ENCODE data around the gene RUFY2. TPM values are rescaled to one million over a fixed set of nuclear protein-coding genes. Genes with fewer than 3 reads are reported as not detected.

Gene RUFY2
- polyA plus RNA-seq, 1 donor, result 25.4 TPM

DNA sequence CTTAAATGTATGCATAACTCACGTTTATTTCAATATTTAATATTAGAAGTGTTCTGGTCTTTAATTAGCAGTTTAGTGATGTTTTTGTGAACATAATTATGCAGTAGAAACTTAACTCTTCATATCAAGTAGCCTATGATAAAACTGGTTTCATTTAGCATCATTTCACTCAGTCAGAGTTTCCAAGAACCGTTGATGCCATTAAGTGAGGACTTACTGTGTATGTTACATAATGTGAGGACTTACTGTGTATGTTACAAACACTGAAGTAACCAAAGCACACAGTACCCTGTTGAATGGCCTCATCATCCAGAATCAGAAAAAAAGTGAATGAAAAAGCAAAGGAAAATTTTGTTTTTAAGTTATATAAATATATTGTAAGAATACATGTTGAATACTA, 41.5 kb downstream of the RUFY2 start:
- no peaks in the 10 kb centered on the region for H3K9me3 ChIP-seq (ENCODE audit: control insufficient read depth, low read depth, low read length)
- 92% methylated on average over 2 of the region's 2 CpGs for WGBS (ENCODE audit: insufficient coverage, low lambda C conversion rate)
- no peak for DNase-seq
- no peak overlapping the region for H3K27ac ChIP-seq (ENCODE audit: low read length)
- no peaks in the 10 kb centered on the region for H3K4me1 ChIP-seq (ENCODE audit: control insufficient read depth, insufficient read depth, low read length)
- no peak overlapping the region for H3K4me3 ChIP-seq (ENCODE audit: low read length)
- H3K36me3 ChIP-seq (ENCODE audit: control insufficient read depth, insufficient read depth, low read length), result peaks cover 46% of the 10 kb centered on the region
- no peaks in the 10 kb centered on the region for H3K27me3 ChIP-seq (ENCODE audit: control insufficient read depth, insufficient read depth, low read length)

DNA sequence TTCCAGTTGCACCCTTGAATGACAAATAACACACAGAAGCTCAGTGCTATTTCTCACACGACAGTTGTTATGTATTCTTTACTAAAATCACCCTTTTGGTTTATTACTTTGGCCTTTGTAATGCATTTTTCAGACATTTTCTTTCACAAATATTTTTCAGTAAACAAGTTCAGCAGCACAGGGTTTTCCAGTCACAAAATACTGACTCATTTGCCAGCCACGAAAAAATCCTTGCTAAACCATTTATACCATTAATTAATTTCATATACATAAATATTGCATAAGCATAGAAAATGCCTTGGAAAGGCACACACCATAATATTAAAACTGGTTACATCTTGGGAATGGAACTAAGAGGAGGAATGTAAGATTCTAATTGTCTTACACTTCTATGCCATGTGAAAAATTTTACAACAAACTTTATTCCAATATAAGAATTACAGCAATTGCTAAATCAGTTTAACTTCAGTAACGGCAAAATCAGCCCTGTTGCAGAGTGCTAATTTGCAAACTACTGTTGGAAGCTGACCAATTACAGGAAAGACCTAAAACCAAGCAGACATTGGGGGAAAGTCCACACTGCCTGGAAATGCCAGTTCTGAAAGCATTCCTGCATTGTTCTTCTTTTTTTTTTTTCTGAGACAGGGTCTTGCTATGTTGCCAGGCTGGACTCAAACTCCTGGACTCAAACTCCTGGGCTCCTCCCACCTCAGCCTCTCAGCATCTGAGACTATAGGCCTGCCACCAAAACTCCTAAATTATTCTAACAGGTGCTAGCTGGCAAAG, 42.8 kb downstream of the RUFY2 start:
- H3K9me3 ChIP-seq (ENCODE audit: control insufficient read depth, low read depth, low read length), result no peaks in the 10 kb centered on the region
- peaks cover 50% of the 10 kb centered on the region for H3K36me3 ChIP-seq (ENCODE audit: control insufficient read depth, insufficient read depth, low read length)
- no peaks in the 10 kb centered on the region for H3K4me1 ChIP-seq (ENCODE audit: control insufficient read depth, insufficient read depth, low read length)

DNA sequence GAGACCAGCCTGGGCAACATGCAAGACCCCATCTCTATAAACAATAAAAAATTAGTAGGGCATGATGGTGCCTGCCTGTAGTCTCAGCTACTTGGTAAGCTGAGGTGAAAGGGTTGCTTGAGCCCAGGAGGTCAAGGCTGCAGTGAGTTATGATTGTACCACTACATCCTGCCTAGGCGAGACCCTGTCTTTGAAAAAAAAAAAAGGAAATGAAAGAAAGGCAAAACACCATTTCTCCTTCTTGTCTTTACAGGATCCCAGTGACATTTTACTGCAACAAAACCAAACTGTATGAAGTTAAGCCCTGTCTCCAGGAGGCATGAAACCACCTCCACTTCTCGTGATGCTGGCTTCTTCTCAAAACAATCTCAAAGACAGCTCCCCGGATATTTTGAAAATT, 44.5 kb downstream of the RUFY2 start:
- no peak for DNase-seq
- H3K4me3 ChIP-seq (ENCODE audit: low read length), result no peak overlapping the region
- H3K4me1 ChIP-seq (ENCODE audit: control insufficient read depth, insufficient read depth, low read length), result no peaks in the 10 kb centered on the region
- no peaks in the 10 kb centered on the region for H3K27me3 ChIP-seq (ENCODE audit: control insufficient read depth, insufficient read depth, low read length)
- no peak overlapping the region for H3K27ac ChIP-seq (ENCODE audit: low read length)
- no peaks in the 10 kb centered on the region for H3K9me3 ChIP-seq (ENCODE audit: control insufficient read depth, low read depth, low read length)
- H3K36me3 ChIP-seq (ENCODE audit: control insufficient read depth, insufficient read depth, low read length), result peaks cover 49% of the 10 kb centered on the region
- no CpG with 5 or more reads among the region's 3 CpGs for WGBS (ENCODE audit: insufficient coverage, low lambda C conversion rate)

More for the DNA sequence above, 42.8 kb downstream of the RUFY2 start:
- no peak overlapping the region for H3K4me3 ChIP-seq (ENCODE audit: low read length)
- DNase-seq, result no peak
- 80% methylated on average over 1 of the region's 3 CpGs for WGBS (ENCODE audit: insufficient coverage, low lambda C conversion rate)
- no peaks in the 10 kb centered on the region for H3K27me3 ChIP-seq (ENCODE audit: control insufficient read depth, insufficient read depth, low read length)
- H3K27ac ChIP-seq (ENCODE audit: low read length), result no peak overlapping the region

- no peak overlapping the region for H3K4me3 ChIP-seq (ENCODE audit: low read length)
- H3K27me3 ChIP-seq (ENCODE audit: control insufficient read depth, insufficient read depth, low read length), result no peaks in the 10 kb centered on the region
- peaks cover 54% of the 10 kb centered on the region for H3K36me3 ChIP-seq (ENCODE audit: control insufficient read depth, insufficient read depth, low read length)
- no peaks in the 10 kb centered on the region for H3K4me1 ChIP-seq (ENCODE audit: control insufficient read depth, insufficient read depth, low read length)
- H3K27ac ChIP-seq (ENCODE audit: low read length), result no peak overlapping the region
- no peaks in the 10 kb centered on the region for H3K9me3 ChIP-seq (ENCODE audit: control insufficient read depth, low read depth, low read length)
- no peak for DNase-seq
- no CpG with 5 or more reads among the region's 6 CpGs for WGBS (ENCODE audit: insufficient coverage, low lambda C conversion rate)
Observed at GRCh38 chr10:68359189-68359588, 47.9 kb downstream of the RUFY2 start.

DNA sequence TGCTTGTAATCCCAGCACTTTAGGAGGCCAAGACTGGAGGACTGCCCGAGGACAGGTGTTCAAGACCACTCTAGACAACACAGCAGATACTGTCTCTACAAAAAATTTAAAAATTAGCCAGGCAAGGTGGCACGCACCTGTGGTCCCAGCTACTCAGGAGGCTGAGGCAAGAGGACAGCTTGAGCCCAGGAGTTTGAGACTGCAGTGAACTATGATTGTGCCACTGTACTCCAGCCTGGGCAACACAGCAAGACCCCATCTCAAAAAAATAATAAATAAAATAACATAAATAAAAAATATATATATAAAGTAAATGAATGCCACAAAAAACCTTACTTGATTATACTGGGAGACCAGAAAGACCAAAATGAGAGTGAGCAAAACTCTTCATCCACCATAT, 53.5 kb downstream of the RUFY2 start:
- WGBS (ENCODE audit: insufficient coverage, low lambda C conversion rate), result no CpG with 5 or more reads among the region's 2 CpGs
- Histone ChIP-seq H3K4me3 (ENCODE audit: low read length) (no peak overlapping the region), H3K27ac (ENCODE audit: low read length) (no peak overlapping the region), H3K27me3 (ENCODE audit: control insufficient read depth, insufficient read depth, low read length) (no peaks in the 10 kb centered on the region), H3K4me1 (ENCODE audit: control insufficient read depth, insufficient read depth, low read length) (no peaks in the 10 kb centered on the region), H3K36me3 (ENCODE audit: control insufficient read depth, insufficient read depth, low read length) (peaks cover 44% of the 10 kb centered on the region), H3K9me3 (ENCODE audit: control insufficient read depth, low read depth, low read length) (no peaks in the 10 kb centered on the region)
- DNase-seq, result no peak

- no peaks in the 10 kb centered on the region for H3K27me3 ChIP-seq (ENCODE audit: control insufficient read depth, insufficient read depth, low read length)
- no peak overlapping the region for H3K27ac ChIP-seq (ENCODE audit: low read length)
- H3K4me1 ChIP-seq (ENCODE audit: control insufficient read depth, insufficient read depth, low read length), result no peaks in the 10 kb centered on the region
- DNase-seq, result peak; percentile 22 to 54
- H3K36me3 ChIP-seq (ENCODE audit: control insufficient read depth, insufficient read depth, low read length), result peaks cover 41% of the 10 kb centered on the region
- no CpG with 5 or more reads among the region's 2 CpGs for WGBS (ENCODE audit: insufficient coverage, low lambda C conversion rate)
- no peak overlapping the region for H3K4me3 ChIP-seq (ENCODE audit: low read length)
- no peaks in the 10 kb centered on the region for H3K9me3 ChIP-seq (ENCODE audit: control insufficient read depth, low read depth, low read length)
Observed at GRCh38 chr10:68348265-68348741, 58.8 kb downstream of the RUFY2 start.

- DNase-seq, result no peak
- no peak overlapping the region for H3K4me3 ChIP-seq (ENCODE audit: low read length)
- no peak overlapping the region for H3K27ac ChIP-seq (ENCODE audit: low read length)
- H3K27me3 ChIP-seq (ENCODE audit: control insufficient read depth, insufficient read depth, low read length), result no peaks in the 10 kb centered on the region
- H3K9me3 ChIP-seq (ENCODE audit: control insufficient read depth, low read depth, low read length), result no peaks in the 10 kb centered on the region
- 100% methylated on average over 1 of the region's 4 CpGs for WGBS (ENCODE audit: insufficient coverage, low lambda C conversion rate)
- H3K36me3 ChIP-seq (ENCODE audit: control insufficient read depth, insufficient read depth, low read length), result peaks cover 38% of the 10 kb centered on the region
- no peaks in the 10 kb centered on the region for H3K4me1 ChIP-seq (ENCODE audit: control insufficient read depth, insufficient read depth, low read length)
Observed at GRCh38 chr10:68346774-68347173, 60.3 kb downstream of the RUFY2 start.

DNA sequence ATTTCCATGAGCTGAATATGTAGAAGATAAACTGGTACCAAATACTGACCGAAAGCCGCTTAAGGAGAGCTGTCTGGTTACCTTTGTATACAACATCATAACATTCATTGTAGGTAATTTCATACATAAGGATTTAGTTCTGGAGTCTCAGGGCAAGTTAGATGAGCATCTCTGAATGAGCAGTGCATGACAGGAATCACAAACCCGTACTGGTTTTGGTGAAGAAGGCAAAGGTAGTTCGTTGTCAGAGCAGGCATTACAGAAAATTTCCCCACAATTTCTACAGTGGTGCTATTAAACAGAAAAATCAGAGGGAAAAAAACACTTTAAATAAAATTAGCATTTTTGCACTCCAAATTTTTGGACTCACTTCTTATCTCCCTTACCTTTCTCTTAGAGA, 61.5 kb downstream of the RUFY2 start:
- Histone ChIP-seq H3K27ac (ENCODE audit: low read length) (no peak overlapping the region), H3K4me1 (ENCODE audit: control insufficient read depth, insufficient read depth, low read length) (no peaks in the 10 kb centered on the region), H3K27me3 (ENCODE audit: control insufficient read depth, insufficient read depth, low read length) (no peaks in the 10 kb centered on the region), H3K36me3 (ENCODE audit: control insufficient read depth, insufficient read depth, low read length) (peaks cover 47% of the 10 kb centered on the region), H3K4me3 (ENCODE audit: low read length) (no peak overlapping the region), H3K9me3 (ENCODE audit: control insufficient read depth, low read depth, low read length) (no peaks in the 10 kb centered on the region)
- DNase-seq, result no peak
- WGBS (ENCODE audit: insufficient coverage, low lambda C conversion rate), result no CpG with 5 or more reads among the region's 4 CpGs

- Histone ChIP-seq H3K4me3 (ENCODE audit: low read length) (no peak overlapping the region), H3K9me3 (ENCODE audit: control insufficient read depth, low read depth, low read length) (no peaks in the 10 kb centered on the region), H3K36me3 (ENCODE audit: control insufficient read depth, insufficient read depth, low read length) (peaks cover 65% of the 10 kb centered on the region), H3K27me3 (ENCODE audit: control insufficient read depth, insufficient read depth, low read length) (no peaks in the 10 kb centered on the region), H3K4me1 (ENCODE audit: control insufficient read depth, insufficient read depth, low read length) (no peaks in the 10 kb centered on the region), H3K27ac (ENCODE audit: low read length) (no peak overlapping the region)
- 100% methylated on average over 1 of the region's 3 CpGs for WGBS (ENCODE audit: insufficient coverage, low lambda C conversion rate)
- DNase-seq, result no peak
Observed at GRCh38 chr10:68342909-68343516, 64.1 kb downstream of the RUFY2 start.

DNA sequence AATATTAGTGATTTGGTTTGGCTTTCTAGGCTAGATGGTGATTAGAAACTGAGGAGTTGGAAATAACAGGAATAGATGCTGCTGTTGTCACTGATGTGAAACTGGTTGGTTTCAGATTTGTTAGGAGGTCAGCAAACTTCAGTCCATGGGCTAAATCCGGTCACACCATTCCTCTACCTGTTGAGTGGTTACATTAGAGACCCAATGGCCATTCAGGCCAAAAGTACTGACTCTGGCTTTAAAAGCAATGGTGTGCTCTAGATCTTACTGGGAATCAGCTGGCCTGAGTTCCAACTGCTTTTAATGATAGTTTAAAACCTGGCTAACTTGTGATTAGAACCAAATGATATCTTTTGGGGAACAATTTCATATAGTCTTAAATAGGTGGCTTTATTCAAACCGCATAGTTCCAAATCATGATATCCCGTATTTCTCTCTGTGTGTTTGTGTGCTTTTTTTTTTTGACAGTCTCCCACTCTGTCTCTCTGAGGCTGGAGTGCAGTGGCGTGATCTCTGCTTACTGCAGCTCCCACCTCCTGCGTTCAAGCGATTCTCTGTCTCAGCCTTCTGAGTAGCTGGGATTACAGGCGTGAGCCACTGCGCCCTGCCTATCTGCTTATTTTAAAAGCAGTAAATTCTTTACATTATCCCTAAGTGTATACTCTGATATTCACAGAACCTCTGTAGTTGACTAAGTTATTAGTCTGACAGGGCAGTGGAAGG, 66.6 kb downstream of the RUFY2 start:
- Histone ChIP-seq H3K27ac (ENCODE audit: low read length) (no peak overlapping the region), H3K4me3 (ENCODE audit: low read length) (no peak overlapping the region), H3K36me3 (ENCODE audit: control insufficient read depth, insufficient read depth, low read length) (peaks cover 62% of the 10 kb centered on the region), H3K27me3 (ENCODE audit: control insufficient read depth, insufficient read depth, low read length) (no peaks in the 10 kb centered on the region), H3K4me1 (ENCODE audit: control insufficient read depth, insufficient read depth, low read length) (peaks cover 5% of the 10 kb centered on the region), H3K9me3 (ENCODE audit: control insufficient read depth, low read depth, low read length) (no peaks in the 10 kb centered on the region)
- DNase-seq, result no peak
- WGBS (ENCODE audit: insufficient coverage, low lambda C conversion rate), result 93% methylated on average over 2 of the region's 8 CpGs
